Stimulated activated CD4-positive, alpha-beta T cell treated with anti-CD3 and anti-CD28 coated beads, TNF-alpha, amount 100 ng/mL, for 4 hours (primary cell): Measurements from ENCODE around the gene PRKX.
"Not testable (repeated sequence)": the region's sequence is repeated elsewhere in the genome, so short reads cannot be mapped to it uniquely, and the experiment has no call there.

Experiments
- DNase-seq, 3 experiments: peaks; one replicate each; pipeline ENCODE4 v3.0.0-alpha.2; 2020; ENCODE audit warnings: low read depth in 3 of 3

PRKX gene

DNA sequence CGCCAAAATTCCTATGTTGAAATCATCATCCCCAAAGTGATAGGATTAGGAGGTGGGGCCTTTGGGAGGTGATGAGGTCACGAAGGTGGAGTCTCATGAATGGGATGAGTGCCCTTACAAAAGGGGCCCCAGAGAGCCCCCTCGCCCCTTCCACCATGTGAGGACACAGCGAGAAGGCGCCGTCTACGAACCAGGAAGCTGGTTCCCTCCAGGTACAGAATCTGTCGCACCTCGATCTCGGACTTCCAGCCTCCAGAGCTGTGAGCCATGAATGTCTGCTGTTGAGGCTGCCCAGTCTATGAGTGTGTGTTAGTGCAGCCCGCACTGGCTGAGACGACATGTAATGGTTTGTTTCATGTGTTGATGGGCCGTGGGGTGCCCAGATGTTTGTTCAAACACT is 60.3 kb downstream of the PRKX start:
- DNase-seq = no peak

DNA sequence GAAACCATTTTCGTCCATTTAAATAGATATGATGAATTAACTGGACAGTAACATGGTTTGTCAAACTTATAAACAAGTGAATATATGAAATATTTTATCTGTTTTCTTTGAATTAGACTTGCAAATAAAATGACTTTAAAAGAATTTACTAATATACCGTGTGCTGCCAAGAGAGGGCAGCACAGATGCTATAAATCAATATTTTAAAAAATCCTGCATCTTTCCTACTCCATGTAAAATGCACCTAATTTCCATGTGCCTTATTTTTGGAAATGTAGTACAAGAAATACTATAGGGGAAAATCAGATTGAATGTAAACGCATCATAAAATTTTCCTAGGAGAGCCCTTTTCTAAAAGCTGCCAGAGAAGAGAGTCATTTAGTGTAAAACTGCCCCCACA is 62.2 kb downstream of the PRKX start:
- no peak for DNase-seq

DNA sequence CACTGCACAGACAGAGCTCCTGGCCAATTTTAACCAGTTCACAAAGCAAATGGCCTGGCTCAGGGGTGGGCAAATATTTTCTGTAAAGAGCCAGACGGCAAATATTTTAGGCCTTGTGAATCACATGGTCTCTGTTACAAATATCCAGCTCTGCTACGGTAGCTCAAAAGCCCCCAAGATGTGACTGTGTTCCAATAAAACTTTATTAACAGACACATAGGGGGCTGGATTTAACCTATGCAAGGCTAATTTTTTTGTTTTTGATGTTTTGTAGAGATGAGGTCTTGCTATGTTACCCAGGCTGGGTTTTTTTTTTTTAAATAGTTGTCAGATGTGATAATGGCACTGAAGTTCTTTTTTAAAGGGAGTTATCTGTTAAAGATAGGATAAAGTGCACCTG is 65.4 kb downstream of the PRKX start:
- no peak for DNase-seq

DNA sequence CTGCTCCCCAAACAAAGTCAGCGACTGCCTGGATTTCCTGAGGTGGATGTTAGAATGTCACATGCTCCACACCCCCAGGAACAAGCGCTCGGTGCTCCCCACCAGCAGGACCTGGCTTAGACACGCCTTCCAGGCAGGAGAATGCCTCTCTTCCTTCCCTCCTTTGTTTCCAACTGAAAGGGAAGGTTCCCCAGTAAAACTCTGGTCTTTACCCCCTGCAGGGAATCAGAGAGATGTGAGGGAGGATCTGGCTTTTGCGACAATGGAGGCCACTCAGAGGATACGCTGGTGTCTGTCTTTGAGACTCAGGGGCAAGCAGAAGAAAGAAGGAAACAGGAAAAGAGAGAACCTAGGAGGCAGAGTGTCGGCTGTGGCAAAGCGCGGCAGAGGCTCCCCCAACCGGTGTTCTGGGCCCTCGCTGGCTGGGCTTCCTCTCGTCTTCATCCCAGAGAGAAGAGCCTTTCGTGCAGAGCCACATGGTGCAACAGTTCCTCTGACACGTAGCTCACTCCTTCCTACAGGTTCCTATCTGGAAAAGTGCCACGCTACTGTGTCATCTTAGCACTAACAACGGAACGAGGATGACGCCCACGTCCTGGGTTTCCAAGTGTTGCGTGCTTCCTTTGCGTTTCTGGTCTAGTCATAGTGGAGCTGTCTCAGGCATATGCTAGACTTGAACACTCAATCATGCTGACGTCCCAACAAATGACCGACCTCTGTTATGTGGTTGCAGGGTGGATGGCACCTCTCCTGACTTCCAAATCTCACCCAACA is 73.4 kb downstream of the PRKX start:
- not testable (repeated sequence) for DNase-seq

DNA sequence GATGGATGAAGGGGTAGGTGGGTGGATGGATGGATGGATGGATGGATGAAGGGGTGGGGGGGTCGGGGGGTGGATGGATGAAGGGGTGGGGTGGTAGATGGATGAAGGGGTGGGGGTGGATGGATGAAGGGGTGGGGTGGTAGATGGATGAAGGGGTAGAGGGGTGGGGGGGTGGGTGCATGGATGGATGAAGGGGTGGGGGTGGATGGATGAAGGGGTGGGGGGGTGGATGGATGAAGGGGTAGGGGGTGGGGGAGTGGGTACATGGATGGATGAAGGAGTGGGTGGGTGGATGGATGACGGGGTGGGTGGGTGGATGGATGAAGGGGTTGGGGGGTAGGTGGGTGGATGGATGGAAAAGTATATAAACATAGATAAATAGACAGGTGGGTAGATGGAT is 74.2 kb downstream of the PRKX start:
- DNase-seq = no peak

DNA sequence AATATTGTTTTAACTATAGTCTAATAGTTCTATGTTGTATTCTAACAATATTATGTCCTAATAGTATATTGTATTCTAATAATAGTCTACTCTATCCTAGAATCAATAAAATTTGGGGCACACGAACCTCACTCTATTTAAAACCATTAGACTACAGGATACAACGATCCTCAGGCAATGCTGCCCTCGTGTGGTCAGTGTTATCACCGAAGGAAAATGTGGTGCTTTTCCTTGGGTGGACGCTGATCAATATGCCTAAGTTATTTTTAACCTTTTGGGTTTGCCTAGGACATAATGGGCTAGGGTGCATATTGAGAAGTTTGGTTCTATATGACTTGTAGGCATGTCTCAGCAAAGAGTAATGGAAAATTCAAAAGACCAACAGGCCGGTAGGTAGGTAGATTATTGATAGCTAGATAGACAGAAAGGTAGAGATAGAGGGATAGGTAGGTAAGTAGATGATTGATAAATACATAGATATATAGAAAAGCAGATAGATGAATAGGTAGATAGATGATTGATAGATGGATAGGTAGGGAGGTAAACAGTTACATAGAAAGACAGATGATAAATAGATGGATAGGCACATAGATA is 75.1 kb downstream of the PRKX start:
- no peak for DNase-seq

DNA sequence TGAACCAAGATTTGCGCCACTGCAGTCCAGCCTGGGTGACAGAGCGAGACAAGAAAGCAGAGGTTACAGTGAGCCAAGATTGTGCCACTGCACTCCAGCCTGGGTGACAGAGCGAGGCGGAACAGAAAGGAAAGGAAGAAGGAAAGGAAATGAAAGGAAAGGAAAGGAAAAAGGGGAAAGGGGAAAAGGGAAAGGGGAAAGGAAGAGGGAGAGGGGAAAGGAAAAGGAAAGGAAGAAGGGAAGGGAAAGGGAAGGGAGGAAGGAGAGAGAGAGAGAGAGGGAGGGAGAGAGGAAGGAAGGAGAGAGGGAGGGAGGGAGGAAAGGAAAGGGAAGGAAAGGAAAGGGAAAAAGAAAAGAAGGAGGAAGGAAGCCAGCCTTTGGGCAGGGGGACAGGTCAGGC is 76.6 kb downstream of the PRKX start:
- DNase-seq = no peak

GRCh38 chrX:3631196-3631595 is 82.3 kb downstream of the PRKX start:
- no peak for DNase-seq

DNA sequence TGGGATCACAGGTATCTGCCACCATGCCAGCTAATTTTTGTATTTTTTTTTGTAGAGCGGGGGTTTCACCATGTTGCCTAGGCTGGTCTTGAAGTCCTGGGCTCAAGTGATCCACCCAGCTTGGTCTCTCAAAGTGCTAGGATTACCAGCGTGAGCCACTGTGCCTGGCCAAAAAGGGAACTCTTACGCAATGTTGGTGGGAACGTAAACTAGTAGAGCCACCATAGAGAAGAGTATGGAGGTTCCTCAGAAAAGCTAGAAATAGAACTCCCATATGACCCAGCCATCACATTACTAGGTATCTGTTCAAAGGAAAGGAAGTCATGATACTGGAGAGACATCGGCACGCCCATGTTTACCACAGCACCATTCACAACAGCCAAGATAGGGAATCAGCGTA is 85.9 kb downstream of the PRKX start:
- DNase-seq = no peak

DNA sequence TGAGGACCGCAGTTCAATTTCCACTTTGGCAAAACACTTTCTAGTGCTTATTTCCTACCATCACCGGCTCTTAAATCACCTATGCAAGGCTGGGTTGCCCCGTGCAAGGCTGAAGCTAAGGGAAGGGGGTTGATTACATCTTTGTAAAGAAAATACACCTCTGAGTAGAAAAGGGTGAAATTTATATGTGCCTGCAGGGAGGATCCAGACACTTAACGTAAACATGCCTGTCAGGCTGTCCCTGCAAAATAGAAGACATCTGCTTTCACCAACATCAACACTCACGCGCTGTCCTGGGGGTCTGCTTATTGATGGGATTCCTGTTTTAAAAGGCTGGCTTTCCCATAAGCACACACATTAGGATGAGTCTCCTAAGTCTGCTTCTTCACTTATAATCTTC is 92.0 kb downstream of the PRKX start:
- no peak for DNase-seq

- DNase-seq = not testable (repeated sequence)
Measured at GRCh38 chrX:3611744-3612143, 101.7 kb downstream of the PRKX start.

DNA sequence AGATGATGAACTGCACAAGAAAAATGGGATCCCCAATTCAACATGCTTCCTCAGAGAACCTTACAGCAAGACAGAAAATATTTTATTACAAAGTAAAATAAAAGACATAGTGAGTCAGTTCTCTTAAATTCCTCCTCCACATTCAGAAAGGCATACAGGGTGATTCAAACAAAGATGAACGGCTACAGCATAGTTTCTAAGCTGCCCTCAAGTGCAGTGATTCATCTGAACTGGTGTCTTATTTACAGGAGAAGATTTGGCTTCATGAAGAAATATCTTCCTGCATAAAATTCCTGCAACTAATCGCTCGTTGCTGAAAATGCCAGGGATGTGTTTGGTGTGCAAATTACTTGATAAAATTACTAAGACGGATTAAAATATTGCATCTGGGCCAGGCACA is 103.6 kb downstream of the PRKX start:
- no peak for DNase-seq

GRCh38 chrX:3603026-3603661 is 110.3 kb downstream of the PRKX start:
- no peak for DNase-seq

GRCh38 chrX:3599802-3600430 is 113.5 kb downstream of the PRKX start:
- no peak for DNase-seq

DNA sequence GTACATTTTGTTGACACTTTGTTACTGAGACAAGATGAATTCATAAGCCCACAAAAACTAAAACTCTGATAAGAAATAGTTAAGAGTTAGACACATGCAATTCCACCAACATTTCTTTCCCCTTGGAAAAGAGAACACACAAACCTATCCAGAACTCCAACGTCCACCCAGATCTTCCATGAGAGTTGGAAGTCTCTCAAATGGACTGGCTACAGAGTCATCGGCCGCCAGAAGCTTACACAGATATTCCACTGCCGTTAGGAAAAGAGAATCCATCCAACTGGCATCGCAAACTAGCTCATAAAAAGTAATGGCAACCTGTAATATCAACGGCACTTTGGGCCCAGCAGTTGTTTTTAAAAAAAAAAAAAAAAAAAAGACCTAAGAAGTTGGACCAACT is 114.7 kb downstream of the PRKX start:
- no peak for DNase-seq

GRCh38 chrX:3598046-3598605 is 115.3 kb downstream of the PRKX start:
- no peak for DNase-seq

DNA sequence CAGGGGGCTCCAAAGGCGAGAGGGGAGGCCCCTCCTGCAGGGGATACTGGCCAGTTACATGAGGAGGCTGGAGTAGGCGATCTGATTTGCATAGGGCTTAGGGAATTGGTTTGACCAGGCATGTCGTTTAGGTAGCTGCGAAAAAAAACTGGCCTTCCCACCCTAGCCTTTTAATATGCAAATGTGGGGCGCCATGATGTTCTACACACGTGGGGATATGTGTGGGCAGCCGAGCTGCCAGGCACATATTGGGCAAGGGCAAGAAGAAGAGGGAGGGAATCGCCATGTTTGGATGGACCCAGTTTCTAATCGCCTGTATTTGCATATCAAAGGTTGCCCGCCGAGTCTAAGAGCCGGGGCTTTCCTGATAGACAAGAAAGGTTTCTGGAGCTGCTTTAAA is 121.3 kb downstream of the PRKX start:
- no peak for DNase-seq

DNA sequence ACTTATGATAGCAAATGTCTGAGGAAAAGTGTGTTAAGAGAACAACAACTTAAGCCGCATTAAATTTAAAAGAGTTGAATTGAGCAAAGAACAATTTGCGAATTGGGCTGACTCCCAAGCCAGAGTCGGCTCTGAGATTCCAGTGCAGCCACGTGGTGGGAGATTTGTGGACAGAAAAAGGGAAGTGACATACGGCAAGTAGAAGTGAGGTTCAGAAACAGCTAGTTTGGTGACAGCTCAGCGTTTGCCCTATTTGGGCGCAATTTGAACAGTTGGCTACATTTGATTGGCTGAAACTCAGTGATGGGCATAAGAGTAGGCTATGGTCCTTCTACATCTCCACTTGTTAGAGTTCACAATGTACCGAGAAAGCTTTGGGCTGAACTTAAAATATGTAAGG is 124.0 kb downstream of the PRKX start:
- no peak for DNase-seq

DNA sequence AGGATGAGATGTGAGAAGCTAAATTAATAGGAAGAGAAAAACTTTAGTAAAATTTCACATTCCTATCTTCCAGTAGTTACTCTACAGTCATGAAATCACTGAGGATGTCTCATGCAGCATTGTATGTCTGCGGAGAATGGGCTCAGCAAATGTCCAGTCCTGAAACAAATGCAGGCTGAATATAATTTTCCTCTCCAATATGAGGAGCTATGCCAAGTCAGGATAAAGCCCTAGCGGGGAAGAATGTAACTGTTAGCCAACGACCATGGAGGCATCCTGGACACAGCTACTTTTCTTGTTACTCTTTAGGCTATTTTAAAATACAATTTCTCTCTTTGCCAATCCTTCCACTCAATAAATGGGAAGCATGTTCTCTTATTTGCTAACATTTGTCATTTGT is 127.7 kb downstream of the PRKX start:
- DNase-seq = no peak

- DNase-seq = no peak
Measured at GRCh38 chrX:3584415-3584996, 128.9 kb downstream of the PRKX start.

DNA sequence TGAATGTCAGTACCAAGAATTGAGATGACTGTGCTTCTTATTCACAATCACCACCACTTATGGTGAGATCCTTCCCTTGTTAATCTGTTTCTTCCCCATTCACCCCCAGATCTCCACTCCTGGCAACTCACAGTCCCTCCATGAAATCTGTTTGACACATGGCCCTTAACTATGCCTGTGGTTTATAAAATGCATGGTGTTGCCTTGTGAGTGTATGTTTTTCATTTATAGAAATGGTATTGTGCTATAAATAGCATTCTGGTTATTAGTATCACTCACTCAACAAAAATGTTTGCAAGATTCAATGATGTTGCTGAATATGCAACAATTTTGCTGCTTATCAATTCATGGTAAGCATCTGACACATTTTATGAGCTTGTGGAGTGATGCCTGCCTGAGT is 131.0 kb downstream of the PRKX start:
- no peak for DNase-seq

- no peak for DNase-seq
Measured at GRCh38 chrX:3581609-3582108, 131.8 kb downstream of the PRKX start.
